ENCODE data around the gene PPP1R15A. TPM values are rescaled to one million over a fixed set of nuclear protein-coding genes. Genes with fewer than 3 reads are reported as not detected.

PPP1R15A gene
- polyA plus RNA-seq, 1 donor (not counting 4 experiments of a cell fraction or from before 2014, with no cell fraction given) = 36.6 TPM

- Histone ChIP-seq H3K4me1 (ENCODE audit: control insufficient read depth, extremely low read depth, insufficient read depth, low read length) (peaks cover 15% of the 10 kb centered on the region), H3K9ac (ENCODE audit: control insufficient read depth, extremely low read depth, insufficient read depth, low read length) (no peak overlapping the region), H3K36me3 (ENCODE audit: control insufficient read depth in 2 of 2, extremely low read depth in 1 of 2, insufficient read depth in 2 of 2, low read length in 2 of 2) (peaks cover 13 to 18% of the 10 kb centered on the region in 2 experiments), H3K79me2 (ENCODE audit: control insufficient read depth, insufficient read depth, low read length) (no peaks in the 10 kb centered on the region), H3K9me3 (ENCODE audit: control insufficient read depth, low read depth, low read length) (no peaks in the 10 kb centered on the region), H2AFZ (ENCODE audit: control insufficient read depth, low read length) (no peak overlapping the region), H4K20me1 (ENCODE audit: control insufficient read depth, extremely low read depth, insufficient read depth, low read length) (no peaks in the 10 kb centered on the region), H3K4me3 (ENCODE audit: control insufficient read depth in 2 of 3, extremely low read depth in 1 of 3, insufficient read depth in 2 of 3, low read depth in 1 of 3, low read length in 3 of 3) (no peak overlapping the region), H3K4me2 (ENCODE audit: control insufficient read depth, extremely low read depth, insufficient read depth, low read depth, low read length) (no peak overlapping the region), H3K27me3 (ENCODE audit: control insufficient read depth, extremely low read depth, insufficient read depth, low read length) (no peaks in the 10 kb centered on the region), H3K27ac (ENCODE audit: control insufficient read depth, insufficient read depth, low read length) (no peak overlapping the region), H3K9me1 (ENCODE audit: control insufficient read depth, extremely low read depth, insufficient read depth, low read length) (no peaks in the 10 kb centered on the region)
- dilution Hi-C loops (cut with MboI; ENCODE audit: extremely low pct_ligation_motif_present, low sequenced_read_pairs) = no loop called here
- FAIRE-seq = no peak
- no peak for DNase-seq (ENCODE audit: low read depth, low spot score)
- TF ChIP-seq CTCF (optimal IDR thresholded peaks at IDR 0.05 in 1 of 3, IDR thresholded peaks at IDR 0.05 in 1 of 3, conservative IDR thresholded peaks at IDR 0.05 in 1 of 3; ENCODE audit: extremely low read depth in 1 of 3, insufficient read depth in 2 of 3, low read length in 3 of 3) = no peak
These were observed 49.7 kb downstream of the PPP1R15A start for GRCh38 chr19:48921721-48922500.

GRCh38 chr19:48922548-48923490 is 50.6 kb downstream of the PPP1R15A start:
- peaks cover 15% of the 10 kb centered on the region for H3K4me1 ChIP-seq (ENCODE audit: control insufficient read depth, extremely low read depth, insufficient read depth, low read length)
- no peaks in the 10 kb centered on the region for H3K9me1 ChIP-seq (ENCODE audit: control insufficient read depth, extremely low read depth, insufficient read depth, low read length)
- no peaks in the 10 kb centered on the region for H3K27me3 ChIP-seq (ENCODE audit: control insufficient read depth, extremely low read depth, insufficient read depth, low read length)
- H3K36me3 ChIP-seq (ENCODE audit: control insufficient read depth in 2 of 2, extremely low read depth in 1 of 2, insufficient read depth in 2 of 2, low read length in 2 of 2) = peaks cover 13 to 18% of the 10 kb centered on the region in 2 experiments
- no peak overlapping the region for H3K4me3 ChIP-seq (ENCODE audit: control insufficient read depth in 2 of 3, extremely low read depth in 1 of 3, insufficient read depth in 2 of 3, low read depth in 1 of 3, low read length in 3 of 3)
- FAIRE-seq (no peak), DNase-seq (ENCODE audit: low read depth, low spot score) (no peak)
- H3K9ac ChIP-seq (ENCODE audit: control insufficient read depth, extremely low read depth, insufficient read depth, low read length) = no peak overlapping the region
- no peak overlapping the region for H3K4me2 ChIP-seq (ENCODE audit: control insufficient read depth, extremely low read depth, insufficient read depth, low read depth, low read length)
- no peaks in the 10 kb centered on the region for H3K79me2 ChIP-seq (ENCODE audit: control insufficient read depth, insufficient read depth, low read length)
- dilution Hi-C loops (cut with MboI; ENCODE audit: extremely low pct_ligation_motif_present, low sequenced_read_pairs) = no loop called here
- no peaks in the 10 kb centered on the region for H3K9me3 ChIP-seq (ENCODE audit: control insufficient read depth, low read depth, low read length)
- no peak overlapping the region for H2AFZ ChIP-seq (ENCODE audit: control insufficient read depth, low read length)
- H3K27ac ChIP-seq (ENCODE audit: control insufficient read depth, insufficient read depth, low read length) = no peak overlapping the region
- no peak for TF ChIP-seq EZH2 (IDR thresholded peaks at IDR 0.05; ENCODE audit: low read length)
- TF ChIP-seq CTCF (optimal IDR thresholded peaks at IDR 0.05 in 1 of 3, IDR thresholded peaks at IDR 0.05 in 1 of 3, conservative IDR thresholded peaks at IDR 0.05 in 1 of 3; ENCODE audit: extremely low read depth in 1 of 3, insufficient read depth in 2 of 3, low read length in 3 of 3) = no peak
- no peaks in the 10 kb centered on the region for H4K20me1 ChIP-seq (ENCODE audit: control insufficient read depth, extremely low read depth, insufficient read depth, low read length)
